Breast epithelium (tissue), 3 donors: Measurements from ENCODE around the gene TFB2M.

Source experiments
- POLR2A ChIP-seq: fragments of 450-650 bp; IDR thresholded peaks from one replicate; pipeline ENCODE4 v1.6.1; 2016; ENCODE audit warnings: antibody characterized with exemption, mild to moderate bottlenecking, moderate library complexity
- TF ChIP-seq, protein P1 (sequence below), 3 donors: fragments of 450-650 bp; IDR thresholded peaks; one replicate each; pipeline ENCODE4 v1.5.1; 2016 to 2017; ENCODE audit warnings: antibody characterized with exemption in 3 of 3, mild to moderate bottlenecking in 3 of 3, moderate library complexity in 3 of 3

DNA sequence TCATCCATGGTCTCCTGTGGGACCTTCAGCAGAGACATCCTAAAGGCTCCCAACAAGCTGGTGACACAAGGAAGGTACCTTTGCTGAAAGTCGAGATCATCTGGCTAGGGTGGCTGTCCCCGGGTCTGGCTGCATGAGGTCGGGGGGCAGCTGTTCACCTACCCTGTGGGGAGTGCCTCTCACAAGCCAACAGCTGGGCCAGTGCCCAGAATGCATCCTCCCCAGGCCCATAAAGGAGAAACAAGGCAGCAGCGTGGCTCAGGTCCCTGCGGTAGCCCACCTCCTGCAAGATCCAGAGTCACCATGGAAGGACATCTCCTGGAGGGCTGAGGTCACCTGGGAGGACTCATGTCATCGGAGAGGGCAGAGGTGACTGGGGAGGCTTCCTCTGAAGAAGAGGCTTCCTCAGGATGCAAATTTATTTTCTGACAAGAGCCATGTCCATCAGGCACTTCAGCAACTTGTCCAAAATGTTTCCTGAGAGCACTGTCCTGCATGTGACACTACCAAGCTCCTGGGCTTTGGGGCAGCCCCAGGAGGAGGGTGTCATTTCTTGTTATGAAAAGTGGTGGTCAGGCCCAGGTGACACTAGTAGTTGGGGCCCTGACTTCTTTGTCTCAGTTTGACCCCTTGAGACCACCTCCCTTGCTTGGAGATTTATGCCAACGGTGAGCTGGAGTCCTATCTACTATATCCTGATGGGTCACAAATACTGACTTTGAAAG lies 52.3 kb downstream of the TFB2M start:
- no peak for TF ChIP-seq POLR2A
- TF ChIP-seq, protein P1, sequence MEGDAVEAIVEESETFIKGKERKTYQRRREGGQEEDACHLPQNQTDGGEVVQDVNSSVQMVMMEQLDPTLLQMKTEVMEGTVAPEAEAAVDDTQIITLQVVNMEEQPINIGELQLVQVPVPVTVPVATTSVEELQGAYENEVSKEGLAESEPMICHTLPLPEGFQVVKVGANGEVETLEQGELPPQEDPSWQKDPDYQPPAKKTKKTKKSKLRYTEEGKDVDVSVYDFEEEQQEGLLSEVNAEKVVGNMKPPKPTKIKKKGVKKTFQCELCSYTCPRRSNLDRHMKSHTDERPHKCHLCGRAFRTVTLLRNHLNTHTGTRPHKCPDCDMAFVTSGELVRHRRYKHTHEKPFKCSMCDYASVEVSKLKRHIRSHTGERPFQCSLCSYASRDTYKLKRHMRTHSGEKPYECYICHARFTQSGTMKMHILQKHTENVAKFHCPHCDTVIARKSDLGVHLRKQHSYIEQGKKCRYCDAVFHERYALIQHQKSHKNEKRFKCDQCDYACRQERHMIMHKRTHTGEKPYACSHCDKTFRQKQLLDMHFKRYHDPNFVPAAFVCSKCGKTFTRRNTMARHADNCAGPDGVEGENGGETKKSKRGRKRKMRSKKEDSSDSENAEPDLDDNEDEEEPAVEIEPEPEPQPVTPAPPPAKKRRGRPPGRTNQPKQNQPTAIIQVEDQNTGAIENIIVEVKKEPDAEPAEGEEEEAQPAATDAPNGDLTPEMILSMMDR (IDR thresholded peaks at IDR 0.05), result no peak
